ENCODE data around the gene CTF1. TPM values are rescaled to one million over a fixed set of nuclear protein-coding genes. Genes with fewer than 3 reads are reported as not detected.

Gene CTF1
- total and polyA plus RNA-seq, 4 donors: 0.19 to 0.75 (median 0.35) TPM; not detected in 1

- no peak for TF ChIP-seq ZBTB33 (IDR thresholded peaks at IDR 0.05)
- no peak for TF ChIP-seq GABPA (IDR thresholded peaks at IDR 0.05 in 1 of 2, conservative IDR thresholded peaks at IDR 0.05 in 1 of 2)
- TF ChIP-seq MAX (IDR thresholded peaks at IDR 0.05): no peak
- no peak for TF ChIP-seq SP1 (IDR thresholded peaks at IDR 0.05)
These were observed 28.7 kb downstream of the CTF1 start (continued) for GRCh38 chr16:30924913-30925631.

GRCh38 chr16:30925632-30925987 lies 29.2 kb downstream of the CTF1 start:
- Histone ChIP-seq H3K9ac (ENCODE audit: low read depth in 1 of 2, low read length in 2 of 2) (no peak overlapping the region), H3K4me3 (ENCODE audit: low read depth in 1 of 3, low read length in 3 of 3) (no peak overlapping the region), H3K9me3 (ENCODE audit: control insufficient read depth in 4 of 4, low read length in 3 of 4) (no peaks in the 10 kb centered on the region), H3K27ac (ENCODE audit: low read depth in 1 of 2, low read length in 2 of 2) (no peak overlapping the region), H3K36me3 (ENCODE audit: control insufficient read depth in 4 of 4, insufficient read depth in 3 of 4, low read depth in 1 of 4, low read length in 3 of 4) (peaks cover 0 to 4% (median 3%) of the 10 kb centered on the region in 4 donors), H3K4me1 (ENCODE audit: control insufficient read depth in 4 of 4, insufficient read depth in 4 of 4, low read length in 3 of 4) (peaks cover 4 to 9% (median 8%) of the 10 kb centered on the region in 4 donors), H3K27me3 (ENCODE audit: control insufficient read depth in 4 of 4, insufficient read depth in 4 of 4, low read length in 3 of 4) (no peaks in the 10 kb centered on the region)
- TF ChIP-seq HNF4G (IDR thresholded peaks at IDR 0.05): no peak
- TF ChIP-seq MAX (IDR thresholded peaks at IDR 0.05): no peak
- no peak for TF ChIP-seq NR2F2 (IDR thresholded peaks at IDR 0.05)
- TF ChIP-seq ZBTB33 (IDR thresholded peaks at IDR 0.05): no peak
- no peak for TF ChIP-seq FOXA2 (IDR thresholded peaks at IDR 0.05)
- DNase-seq (ENCODE audit: low spot score): no peak
- WGBS: 96% methylated on average over 26 of the region's 26 CpGs

GRCh38 chr16:30925995-30926811 lies 29.8 kb downstream of the CTF1 start:
- H3K27me3 ChIP-seq (ENCODE audit: control insufficient read depth in 4 of 4, insufficient read depth in 4 of 4, low read length in 3 of 4): no peaks in the 10 kb centered on the region
- no peak overlapping the region for H3K4me3 ChIP-seq (ENCODE audit: low read depth in 1 of 3, low read length in 3 of 3)
- TF ChIP-seq GABPA (IDR thresholded peaks at IDR 0.05 in 1 of 2, conservative IDR thresholded peaks at IDR 0.05 in 1 of 2) (no peak), YY1 (IDR thresholded peaks at IDR 0.05) (no peak), NR2F2 (IDR thresholded peaks at IDR 0.05) (no peak), HNF4A (conservative IDR thresholded peaks at IDR 0.05) (no peak), FOXA2 (IDR thresholded peaks at IDR 0.05) (no peak)
- no peak overlapping the region for H3K9ac ChIP-seq (ENCODE audit: low read depth in 1 of 2, low read length in 2 of 2)
- no peak for DNase-seq (ENCODE audit: low spot score)
- H3K9me3 ChIP-seq (ENCODE audit: control insufficient read depth in 4 of 4, low read length in 3 of 4): no peaks in the 10 kb centered on the region
- peaks cover 0 to 7% (median 4%) of the 10 kb centered on the region in 4 donors for H3K36me3 ChIP-seq (ENCODE audit: control insufficient read depth in 4 of 4, insufficient read depth in 3 of 4, low read depth in 1 of 4, low read length in 3 of 4)
- no peak overlapping the region for H3K27ac ChIP-seq (ENCODE audit: low read depth in 1 of 2, low read length in 2 of 2)
- peaks cover 4 to 9% (median 8%) of the 10 kb centered on the region in 4 donors for H3K4me1 ChIP-seq (ENCODE audit: control insufficient read depth in 4 of 4, insufficient read depth in 4 of 4, low read length in 3 of 4)
- 75% methylated on average over 10 of the region's 10 CpGs for WGBS
